GM10266 (cell line): ENCODE data around the gene PAXX.

Experiments
- DNase-seq: peaks from one replicate; pipeline ENCODE4 v3.0.0; 2012; ENCODE audit errors: extremely low spot score
- CTCF ChIP-seq: IDR thresholded peaks from 2 replicates; pipeline ENCODE4 v1.5.1; 2012; ENCODE audit warnings: mild to moderate bottlenecking, low read depth; ENCODE audit not compliant: control insufficient read depth, insufficient read depth; ENCODE audit errors: missing control alignments

PAXX gene

GRCh38 chr9:136985853-136986252 is 6.4 kb upstream of the PAXX start:
- TF ChIP-seq CTCF: no peak
- DNase-seq: no peak

GRCh38 chr9:136988872-136989271 is 3.4 kb upstream of the PAXX start:
- DNase-seq: no peak
- TF ChIP-seq CTCF: no peak

GRCh38 chr9:136990242-136990911 is 1.8 kb upstream of the PAXX start:
- DNase-seq: no peak
- no peak for TF ChIP-seq CTCF

GRCh38 chr9:136992819-136993369 is 672 bp downstream of the PAXX start:
- TF ChIP-seq CTCF: no peak
- no peak for DNase-seq

- TF ChIP-seq CTCF: no peak
- DNase-seq: no peak
Observed at GRCh38 chr9:136994180-136994887, 2.1 kb downstream of the PAXX start.

- no peak for TF ChIP-seq CTCF
- DNase-seq: no peak
Observed at GRCh38 chr9:136994888-136995230, 2.6 kb downstream of the PAXX start.

GRCh38 chr9:136995362-136995761 is 3.1 kb downstream of the PAXX start:
- DNase-seq: no peak
- no peak for TF ChIP-seq CTCF
